Forelimb muscle (tissue), 1 donor: ENCODE measurements around the gene CBX7. TPM values are rescaled to one million over a fixed set of nuclear protein-coding genes. Genes with fewer than 3 reads are reported as not detected.
"Not testable (repeated sequence)": the region's sequence is repeated elsewhere in the genome, so short reads cannot be mapped to it uniquely, and the experiment has no call there.

ENCODE experiments used
- DNase-seq: peaks from one replicate; pipeline ENCODE4 v3.0.0-alpha.2; 2013; ENCODE audit warnings: low read depth
- polyA plus RNA-seq: library from polyadenylated mRNA; unstranded; fragments of 120-200 nt; gene quantifications from one replicate; pipeline ENCODE4 v1.2.1, GENCODE V29; 2013; ENCODE audit not compliant: insufficient read length

Gene CBX7
- polyA plus RNA-seq, 1 donor: 3.7 TPM

- DNase-seq: no peak
Measured at GRCh38 chr22:39174498-39175352, 22.2 kb upstream of the CBX7 start.

GRCh38 chr22:39173787-39174497, 21.5 kb upstream of the CBX7 start:
- no peak for DNase-seq

GRCh38 chr22:39173050-39173706, 20.7 kb upstream of the CBX7 start:
- no peak for DNase-seq

- not testable (repeated sequence) for DNase-seq
Measured at GRCh38 chr22:39172265-39173049, 20.0 kb upstream of the CBX7 start.

GRCh38 chr22:39171623-39172264, 19.3 kb upstream of the CBX7 start:
- no peak for DNase-seq

- no peak for DNase-seq
Measured at GRCh38 chr22:39170825-39171622, 18.5 kb upstream of the CBX7 start.

- no peak for DNase-seq
Measured at GRCh38 chr22:39169797-39170466, 17.5 kb upstream of the CBX7 start.

- no peak for DNase-seq
Measured at GRCh38 chr22:39166547-39166946, 14.1 kb upstream of the CBX7 start.

- not testable (repeated sequence) for DNase-seq
Measured at GRCh38 chr22:39156093-39156492, 3.6 kb upstream of the CBX7 start.

- DNase-seq: no peak
Measured at GRCh38 chr22:39155421-39155820, 2.9 kb upstream of the CBX7 start.

GRCh38 chr22:39153220-39153717, 789 bp upstream of the CBX7 start:
- DNase-seq: no peak

GRCh38 chr22:39152024-39152510, 413 bp downstream of the CBX7 start:
- no peak for DNase-seq

GRCh38 chr22:39151329-39151975, 1.0 kb downstream of the CBX7 start:
- no peak for DNase-seq

- no peak for DNase-seq
Measured at GRCh38 chr22:39150848-39151215, 1.6 kb downstream of the CBX7 start.

GRCh38 chr22:39149915-39150847, 2.3 kb downstream of the CBX7 start:
- DNase-seq: no peak

- no peak for DNase-seq
Measured at GRCh38 chr22:39148727-39149535, 3.5 kb downstream of the CBX7 start.
